Measurements from ENCODE around the gene KDELR3.

The KDELR3 gene

DNA sequence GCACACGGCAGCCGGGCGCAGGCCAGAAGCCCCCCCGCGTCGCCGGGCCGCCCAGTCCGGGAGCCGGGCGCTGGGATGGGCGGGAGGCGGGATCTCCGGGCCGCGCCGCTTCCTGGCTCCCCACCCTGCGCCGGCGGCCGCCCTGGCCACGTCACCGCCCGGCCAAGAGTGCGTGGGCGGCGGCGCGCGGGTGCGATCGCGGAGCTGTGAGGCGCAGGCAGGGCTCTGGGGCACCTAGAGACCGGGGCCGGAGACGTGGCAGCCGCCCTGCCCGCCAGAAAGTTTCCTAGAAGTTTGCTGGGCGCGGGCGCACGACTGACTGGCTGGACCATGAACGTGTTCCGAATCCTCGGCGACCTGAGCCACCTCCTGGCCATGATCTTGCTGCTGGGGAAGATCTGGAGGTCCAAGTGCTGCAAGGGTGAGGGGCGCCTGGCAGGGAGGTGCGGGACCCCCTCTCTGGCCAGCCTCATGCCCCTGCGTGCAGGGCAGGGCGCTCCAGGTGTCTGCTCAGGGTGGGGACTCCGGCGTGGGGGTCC lies at the start of gene KDELR3:
KDELR3 (plus strand) TSS at position 193 of the 539 bp plus-strand sequence; CDS start at position 331, 138 bp downstream.
- DNase-seq, result peak; percentile 58

DNA sequence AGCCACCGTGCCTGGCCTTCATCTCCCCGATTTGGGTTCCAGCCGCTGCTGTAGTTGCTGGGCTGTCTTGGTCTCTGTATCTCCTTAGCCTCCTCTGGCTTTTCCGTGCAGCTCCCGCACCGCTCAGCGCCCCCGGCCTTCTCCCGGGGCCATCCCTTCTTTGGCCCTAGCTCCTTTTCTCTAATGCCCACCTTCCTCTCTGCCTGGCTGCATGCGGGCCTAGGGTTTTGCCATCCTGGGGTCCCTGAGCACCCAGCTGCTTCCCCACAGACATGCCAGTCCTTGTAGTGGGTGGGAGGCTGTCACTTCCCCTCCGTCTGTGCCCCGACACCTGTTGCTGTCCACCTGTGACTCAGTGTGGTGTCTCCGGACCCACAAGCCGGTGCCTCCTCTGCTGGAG lies 49.3 kb upstream of the KDELR3 start:
- no peak for DNase-seq

DNA sequence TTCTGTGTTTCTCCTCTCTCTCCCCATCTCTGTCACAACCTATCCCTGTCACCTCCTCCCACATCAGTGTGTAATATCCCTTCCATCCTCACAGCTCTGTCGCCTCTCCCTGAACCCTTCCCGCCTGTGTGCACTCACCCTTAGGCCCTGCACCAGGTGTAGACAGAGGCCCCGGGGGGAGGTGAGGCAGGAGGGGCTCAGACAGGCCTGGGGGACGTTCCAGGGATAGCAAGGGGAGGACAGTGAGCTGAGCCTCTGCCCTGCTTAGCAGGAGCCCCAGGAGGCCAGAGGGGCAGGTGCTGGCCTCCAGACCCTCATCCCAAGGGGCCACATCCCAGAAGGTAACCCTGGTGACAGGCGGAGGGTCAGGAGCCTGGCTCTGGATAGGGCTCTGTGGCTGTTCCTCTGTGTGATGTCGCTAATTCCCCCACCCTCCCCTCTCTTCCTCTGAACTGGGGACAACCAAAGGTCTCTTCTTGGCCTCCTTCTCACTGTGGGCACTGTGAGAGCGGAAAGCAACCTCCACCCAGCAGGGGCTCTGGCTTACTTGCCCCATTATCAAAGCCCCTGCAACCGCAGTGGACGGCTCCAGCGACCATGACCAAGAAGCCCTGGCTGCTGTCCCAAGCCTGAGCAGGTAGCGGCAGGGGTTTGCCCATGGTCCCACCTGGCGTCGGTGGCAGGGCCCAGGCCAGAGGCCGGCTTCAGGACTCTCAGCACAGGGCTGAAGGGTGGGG lies 48.6 kb upstream of the KDELR3 start:
- DNase-seq, result no peak

DNA sequence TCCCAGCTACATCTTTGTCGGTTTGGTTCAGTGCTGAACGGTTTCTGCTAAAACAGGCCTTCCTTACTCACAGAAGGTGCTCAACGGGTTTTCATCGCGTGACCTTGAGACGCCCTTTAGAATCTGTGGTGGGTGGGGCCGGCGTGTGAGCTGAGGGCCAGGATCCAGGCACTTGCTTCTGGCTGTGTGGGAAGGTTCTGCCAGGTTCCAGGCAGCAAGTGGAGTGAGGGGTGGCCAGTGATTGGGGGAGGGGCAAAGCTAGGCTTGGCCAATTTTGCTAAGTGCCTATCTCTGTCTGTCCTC lies 48.1 kb upstream of the KDELR3 start:
- no peak for DNase-seq

DNA sequence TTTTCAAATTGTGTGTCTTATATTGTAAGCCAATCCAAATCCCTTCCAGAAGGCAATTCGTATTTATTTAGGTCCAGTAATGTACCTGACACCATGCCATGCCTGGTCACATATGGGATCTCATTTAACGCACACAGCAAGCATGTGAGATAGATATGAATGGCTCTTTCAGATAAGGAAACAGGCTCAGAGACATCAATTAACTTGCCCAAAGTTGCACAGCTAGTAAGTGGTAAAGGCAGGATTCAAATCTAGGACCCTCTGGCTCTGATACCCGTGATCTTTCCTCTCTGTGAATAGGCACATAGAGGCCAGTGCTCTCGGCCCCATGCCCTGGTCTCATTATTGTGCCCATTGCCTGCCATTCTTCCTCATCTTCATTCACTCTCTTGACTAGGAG lies 47.2 kb upstream of the KDELR3 start:
- DNase-seq, result no peak

DNA sequence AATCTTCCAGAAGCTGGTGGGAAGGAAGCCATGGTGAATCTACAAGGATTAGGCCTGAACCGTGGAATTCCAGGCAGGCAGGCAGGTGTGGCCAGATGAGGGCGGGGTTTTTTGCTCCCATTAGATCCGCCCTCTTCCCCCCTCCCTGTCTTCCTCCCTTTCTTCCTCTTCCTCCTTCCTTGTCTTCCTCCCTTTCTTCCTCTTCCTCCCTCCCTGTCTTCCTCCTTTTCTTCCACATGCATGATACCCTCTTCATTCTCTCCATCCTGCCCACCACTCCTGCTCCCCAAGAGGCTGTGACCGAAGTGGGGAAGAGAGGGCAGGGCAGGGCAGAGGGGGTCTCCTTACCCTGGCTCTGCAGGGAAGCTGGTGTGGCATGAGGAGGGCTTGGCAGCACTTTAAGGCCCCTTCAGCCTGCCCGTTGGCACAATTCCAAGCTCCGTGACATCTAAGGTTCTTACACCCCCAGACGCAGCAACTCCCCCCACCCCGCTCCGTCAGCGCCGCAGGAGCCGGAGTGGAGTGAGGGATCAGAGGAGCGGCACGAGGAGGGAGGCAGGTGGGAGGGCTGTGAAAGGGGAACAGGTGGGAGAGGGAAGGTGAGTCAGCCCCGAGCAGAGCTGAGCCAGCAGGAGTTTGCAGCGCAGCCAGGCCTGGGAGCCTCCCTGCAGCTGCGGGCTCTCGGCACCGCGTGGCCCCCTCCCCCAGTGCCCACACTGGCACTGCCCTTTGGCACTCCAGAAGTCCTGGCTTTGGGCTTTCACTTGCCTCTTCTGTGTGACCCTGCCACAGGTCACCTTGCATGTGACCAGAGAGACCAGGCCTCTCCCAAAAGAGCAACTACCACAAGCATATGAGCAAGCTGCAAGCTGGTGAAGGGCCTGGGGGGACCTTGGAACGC lies 45.0 kb upstream of the KDELR3 start:
- no peak for DNase-seq

DNA sequence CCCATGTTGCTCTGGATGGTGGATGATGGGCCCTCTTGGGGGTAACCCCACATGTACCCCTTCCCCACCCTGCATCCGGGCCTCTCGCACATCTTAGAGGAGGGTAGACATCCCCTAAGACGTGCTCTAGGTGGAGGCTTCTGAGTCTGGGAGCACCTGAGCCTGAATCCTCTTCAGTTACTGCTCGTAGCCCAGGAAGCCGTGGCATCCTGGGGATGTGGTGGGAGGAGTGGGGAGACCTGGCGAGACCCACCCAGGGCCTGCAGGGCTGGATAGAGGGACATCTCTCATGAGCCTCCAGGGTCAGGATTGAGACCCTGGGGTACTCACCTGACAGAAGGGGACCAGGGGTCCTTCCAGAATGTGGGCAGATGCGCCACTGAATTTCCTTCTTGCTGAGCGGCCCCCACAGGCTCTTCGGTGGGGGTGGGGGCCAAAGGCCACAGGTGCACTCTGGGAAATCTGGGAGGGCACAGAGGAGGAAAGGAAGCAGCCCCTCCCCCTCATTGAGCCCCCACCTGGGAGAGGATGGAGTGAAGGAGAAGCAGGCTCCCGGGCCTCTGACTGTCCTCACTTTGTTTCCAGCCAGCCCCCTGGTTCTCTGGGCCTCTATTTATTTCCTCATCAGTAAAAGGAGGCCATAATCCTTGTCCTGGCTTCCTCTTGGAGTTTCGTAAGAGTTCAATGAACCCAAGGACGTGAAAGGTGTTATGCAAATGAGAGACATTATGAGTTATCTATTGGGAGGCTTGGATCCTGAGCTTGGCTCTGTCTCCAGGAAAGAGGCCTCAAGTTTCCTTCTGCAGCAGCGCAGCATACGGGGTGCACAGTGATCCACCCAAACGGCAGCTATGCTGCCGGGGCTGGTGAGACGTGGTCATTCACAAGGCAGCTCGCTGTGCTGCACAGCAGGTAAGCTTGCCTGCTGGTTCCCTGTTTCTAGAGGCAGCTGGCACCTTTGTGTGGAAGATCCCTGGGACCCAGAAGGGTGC lies 44.1 kb upstream of the KDELR3 start:
- no peak for DNase-seq

DNA sequence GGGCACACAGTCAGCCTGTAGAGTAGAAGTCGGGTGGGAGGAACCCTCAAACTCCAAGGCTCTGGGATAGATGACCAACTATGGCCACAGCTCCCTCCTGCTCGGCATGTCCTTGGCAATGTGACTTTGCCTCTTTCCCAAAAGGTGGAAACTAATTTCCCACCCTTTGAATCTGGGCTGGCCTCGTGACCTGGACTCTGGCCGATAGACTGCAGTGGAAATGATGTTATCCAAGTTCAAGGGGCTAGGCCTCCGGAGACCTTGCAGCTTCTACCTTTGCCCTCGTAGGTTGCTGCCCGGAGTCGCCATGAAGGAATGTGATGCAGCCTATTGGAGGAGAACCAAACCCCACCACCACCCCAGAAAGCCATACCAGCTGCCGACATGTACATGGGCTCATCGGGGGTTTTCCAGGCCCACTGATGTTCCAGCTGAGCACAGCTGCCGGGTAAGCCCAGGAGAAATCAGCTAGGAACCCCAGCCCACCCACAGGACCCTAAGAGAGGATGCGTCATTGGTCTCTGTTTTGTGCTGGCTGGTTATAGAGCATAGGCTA lies 43.3 kb upstream of the KDELR3 start:
- no peak for DNase-seq

DNA sequence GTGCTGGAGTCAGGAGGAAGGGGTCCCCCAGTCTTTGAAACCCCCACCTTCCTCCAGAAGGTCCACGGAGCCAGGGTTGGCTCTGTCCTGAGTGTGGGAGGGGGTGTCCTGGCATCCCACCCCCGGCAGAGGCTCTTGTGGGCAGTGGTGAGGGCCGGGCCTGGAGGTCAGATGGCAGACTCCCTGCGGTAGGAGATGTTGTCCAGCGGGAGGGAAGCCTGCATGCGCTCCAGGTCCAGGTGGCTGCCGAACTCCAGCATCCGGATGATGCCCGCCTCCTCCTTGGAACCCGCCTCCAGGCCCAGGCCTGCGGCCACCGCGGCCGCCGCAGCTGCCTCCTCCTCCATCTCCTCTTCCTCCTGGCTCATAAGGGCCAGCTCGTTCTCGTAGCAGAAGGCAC lies 41.3 kb upstream of the KDELR3 start:
- no peak for DNase-seq

DNA sequence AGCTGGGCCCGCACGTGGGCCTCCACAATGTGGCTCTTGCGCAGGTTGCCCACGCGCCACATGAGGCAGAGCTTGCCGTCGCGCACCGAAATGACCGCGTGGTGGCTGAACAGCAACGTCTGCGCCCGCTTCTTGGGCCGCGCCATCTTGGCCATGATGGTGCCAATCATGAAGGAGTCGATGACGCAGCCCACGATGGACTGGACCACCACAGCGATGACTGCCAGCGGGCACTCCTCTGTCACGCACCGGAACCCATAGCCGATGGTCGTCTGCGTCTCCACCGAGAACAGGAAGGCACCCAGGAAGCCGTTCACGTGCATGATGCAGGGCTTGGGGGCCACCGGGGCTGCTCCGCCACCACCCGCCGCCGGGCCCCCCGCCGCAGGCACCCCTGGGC lies 40.4 kb upstream of the KDELR3 start:
- no peak for DNase-seq

DNA sequence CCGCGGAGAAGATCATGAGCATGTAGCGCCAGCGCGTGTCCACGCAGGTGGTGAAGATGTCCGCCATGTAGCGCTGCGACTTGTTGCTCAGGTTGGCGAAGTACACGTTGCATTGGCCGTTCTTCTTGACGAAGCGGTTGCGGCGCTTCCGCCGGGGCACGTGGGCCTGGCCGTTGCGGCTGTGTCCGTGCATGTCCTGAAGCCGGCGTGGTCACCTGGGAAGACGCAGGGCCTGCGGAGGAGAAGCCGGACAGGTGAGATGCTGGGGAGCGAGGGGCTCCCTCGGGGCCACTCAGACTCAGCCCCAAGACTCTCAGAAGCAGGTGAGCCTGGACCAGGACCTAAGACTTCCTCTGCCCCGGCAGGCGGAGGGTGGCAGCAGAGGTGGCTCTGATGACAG lies 40.0 kb upstream of the KDELR3 start:
- no peak for DNase-seq

DNA sequence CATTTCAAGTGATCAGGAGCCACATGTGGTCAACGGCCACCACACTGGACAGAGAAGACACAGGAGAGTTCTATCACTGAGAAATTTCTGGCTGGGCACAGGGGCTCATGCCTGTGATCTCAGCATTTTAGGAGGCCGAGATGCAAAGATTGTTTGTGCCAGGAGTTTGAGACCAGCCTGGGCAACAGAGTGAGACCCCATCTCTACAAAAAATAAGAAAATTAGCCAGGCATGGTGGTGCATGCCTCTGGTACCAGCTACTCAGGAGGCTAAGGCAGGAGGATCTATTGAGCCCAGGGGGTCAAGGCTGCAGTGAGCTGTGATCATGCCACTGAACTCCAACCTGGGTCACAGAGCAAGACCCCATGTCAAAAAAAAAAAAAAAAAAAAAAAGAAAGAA lies 39.2 kb upstream of the KDELR3 start:
- DNase-seq, result no peak

DNA sequence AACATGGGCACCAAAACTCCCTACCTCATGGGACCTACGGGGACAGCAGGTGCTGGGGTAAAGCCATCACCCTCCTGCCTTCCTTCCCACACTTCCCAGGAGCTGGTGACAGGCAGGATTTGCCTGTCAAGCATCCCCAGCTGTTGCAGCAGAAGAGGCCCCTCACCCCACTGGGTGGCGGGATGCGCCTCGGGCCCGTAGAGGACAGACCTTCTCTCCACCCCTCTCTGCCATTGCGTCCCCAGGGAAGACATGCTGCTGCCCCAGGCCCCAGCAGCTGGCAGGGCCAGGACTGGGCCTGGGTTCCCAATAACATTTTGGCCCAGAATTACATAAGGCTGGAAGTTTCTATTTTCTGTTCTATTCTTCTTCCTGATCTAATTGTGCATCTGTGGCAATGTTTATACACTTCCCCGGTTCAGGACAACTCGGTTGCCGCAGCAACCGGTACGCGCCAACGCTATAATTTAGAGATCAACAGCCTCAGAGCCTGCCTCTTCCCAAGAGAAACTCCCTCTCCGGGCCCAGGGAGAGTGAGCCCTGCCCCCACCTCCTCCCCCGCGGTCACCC lies 38.3 kb upstream of the KDELR3 start:
- no peak for DNase-seq

DNA sequence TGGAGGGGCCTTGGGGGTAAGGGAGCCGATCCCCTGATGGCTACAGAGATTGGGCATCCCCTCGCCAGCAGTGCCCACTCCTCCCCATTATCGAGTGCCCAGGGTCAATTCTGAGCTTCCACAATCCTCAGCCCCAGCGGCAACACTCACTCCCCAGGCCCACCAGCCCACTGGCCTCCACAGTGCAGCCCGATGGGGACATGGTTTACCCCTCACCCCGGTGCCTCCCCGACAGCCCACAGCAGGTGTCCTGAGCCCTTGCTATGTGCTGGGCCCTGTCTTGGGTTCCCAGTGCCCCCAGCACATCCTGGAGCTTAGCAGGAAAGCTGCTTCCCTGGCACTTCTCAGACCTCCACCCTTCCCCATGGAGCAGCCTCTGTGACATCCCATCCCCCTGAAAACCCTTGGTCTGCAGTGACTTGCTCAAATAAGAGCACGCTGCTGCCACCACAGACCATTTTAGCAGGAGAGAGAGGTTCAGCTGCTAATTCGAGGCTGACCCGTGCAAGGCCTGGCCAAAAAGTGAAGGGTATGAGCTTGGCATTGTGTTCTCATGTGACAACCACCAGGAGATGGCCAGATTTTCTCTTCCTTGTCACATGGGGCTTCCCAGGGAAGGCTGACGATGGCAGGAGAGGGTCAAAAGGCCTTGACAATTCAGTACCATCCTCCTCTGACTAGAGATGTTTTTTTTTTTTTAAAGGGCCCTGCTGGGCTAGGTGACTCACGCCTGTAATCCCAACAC lies 36.5 kb upstream of the KDELR3 start:
- DNase-seq, result no peak

DNA sequence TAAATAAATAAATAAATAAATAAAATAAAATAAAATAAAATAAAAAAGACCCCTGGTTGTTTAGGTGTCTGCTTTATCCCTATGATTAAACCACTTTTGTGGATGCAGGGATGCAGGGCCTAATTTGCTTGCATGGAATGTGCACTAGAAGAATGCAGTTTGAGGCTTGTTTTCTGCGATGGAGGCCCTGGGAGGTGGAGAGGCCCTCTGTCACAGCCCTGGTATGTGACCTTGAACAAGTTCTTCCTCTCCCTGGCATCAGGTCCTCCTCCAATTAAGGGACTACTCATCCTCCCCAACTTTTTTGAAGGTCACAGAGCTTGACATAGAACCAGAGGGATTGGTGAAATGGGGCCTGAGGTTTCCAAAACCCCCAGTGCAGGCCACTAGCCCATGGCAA lies 35.6 kb upstream of the KDELR3 start:
- DNase-seq, result no peak

DNA sequence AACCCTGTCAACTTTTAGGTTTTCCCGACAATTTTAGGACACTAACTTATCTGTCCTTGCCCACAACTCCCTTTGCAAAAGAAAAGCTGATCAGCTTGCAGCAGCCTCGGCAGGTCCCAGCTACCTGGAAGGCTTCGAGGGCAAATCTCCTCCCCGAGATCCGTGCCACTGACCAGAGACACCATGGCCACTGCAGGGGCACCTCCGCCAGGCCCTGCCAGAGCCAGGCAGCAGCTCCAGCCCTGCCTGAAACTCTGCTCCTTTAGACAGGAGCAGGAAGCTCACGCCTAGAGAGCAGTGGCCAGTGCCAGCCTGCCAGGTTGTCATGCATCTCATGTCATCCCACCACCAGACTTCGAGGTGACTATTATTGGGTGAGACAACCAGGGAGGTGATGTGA lies 34.0 kb upstream of the KDELR3 start:
- no peak for DNase-seq

DNA sequence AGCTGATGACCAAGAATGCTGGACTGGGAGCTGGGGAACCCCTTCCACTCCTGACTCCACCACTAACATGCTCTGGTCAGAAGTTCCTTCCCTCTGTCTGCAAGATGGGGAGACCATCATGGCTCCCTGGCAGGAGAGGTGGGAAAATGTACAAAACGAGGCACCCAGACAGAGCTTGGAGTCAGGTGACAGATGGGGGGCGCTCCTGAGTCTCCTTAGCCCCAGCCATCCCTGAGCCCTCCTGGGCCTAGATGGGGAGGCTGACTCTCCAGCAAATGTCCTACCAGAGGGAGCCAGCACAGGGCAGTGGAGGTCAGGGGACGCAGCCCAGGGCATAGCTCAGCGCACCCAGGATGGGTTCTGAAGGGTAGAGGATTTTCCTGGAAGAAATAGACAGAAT lies 32.9 kb upstream of the KDELR3 start:
- no peak for DNase-seq

DNA sequence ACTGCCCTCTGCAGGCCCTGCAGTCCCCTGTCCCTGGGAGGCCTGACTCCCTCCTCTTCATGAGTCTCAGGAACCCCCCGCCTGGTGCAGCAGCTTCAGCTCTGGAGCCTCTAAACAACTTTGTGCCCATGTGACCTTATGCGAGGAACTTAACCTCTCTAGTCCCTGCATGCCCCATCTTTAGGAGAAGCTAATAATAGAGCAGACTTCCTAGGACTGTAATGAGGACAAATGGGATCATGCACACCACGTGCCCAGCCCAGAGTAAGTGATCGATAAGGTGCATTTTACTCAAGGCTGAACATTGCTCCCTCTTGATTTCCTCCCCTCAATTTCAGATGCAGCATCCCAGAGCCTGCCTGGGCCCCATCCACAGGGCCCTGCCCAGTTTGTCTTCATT lies 31.9 kb upstream of the KDELR3 start:
- DNase-seq, result no peak

DNA sequence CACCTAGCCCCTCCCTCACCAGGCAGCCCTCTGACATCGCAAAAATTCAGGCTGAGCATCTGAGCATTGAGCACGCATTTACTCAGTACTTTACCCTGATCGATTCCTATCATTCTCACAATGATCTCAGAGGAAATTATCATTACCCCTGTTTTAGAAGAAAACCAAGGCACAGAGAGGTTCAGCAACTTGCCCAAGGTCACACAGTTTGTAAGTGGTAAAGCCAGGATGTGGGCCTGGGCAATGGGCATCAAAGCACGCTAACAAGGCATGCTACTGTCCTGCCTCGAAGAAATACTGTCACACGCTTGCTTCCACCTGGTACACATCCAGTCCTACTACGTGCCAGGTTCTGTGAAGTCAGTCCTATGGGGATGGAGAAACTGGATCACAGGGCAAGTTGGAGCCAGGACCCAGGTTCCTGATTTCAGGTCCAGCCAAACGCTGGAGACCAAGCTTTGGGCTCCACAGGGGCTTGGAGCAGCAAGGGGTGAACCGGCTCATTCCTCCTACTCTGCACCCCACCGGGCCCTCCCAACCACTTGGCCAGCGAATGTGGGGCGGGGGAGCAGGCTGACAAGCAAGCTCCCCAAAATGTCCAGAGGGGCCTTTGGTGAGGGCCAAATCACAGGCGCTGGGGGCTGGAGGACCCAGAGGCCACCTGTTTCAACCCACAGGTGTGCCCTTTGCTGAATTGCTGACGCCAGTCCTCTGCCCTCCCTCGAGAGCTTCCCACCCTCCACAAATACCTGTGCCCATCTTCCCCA lies 31.1 kb upstream of the KDELR3 start:
- DNase-seq, result no peak

DNA sequence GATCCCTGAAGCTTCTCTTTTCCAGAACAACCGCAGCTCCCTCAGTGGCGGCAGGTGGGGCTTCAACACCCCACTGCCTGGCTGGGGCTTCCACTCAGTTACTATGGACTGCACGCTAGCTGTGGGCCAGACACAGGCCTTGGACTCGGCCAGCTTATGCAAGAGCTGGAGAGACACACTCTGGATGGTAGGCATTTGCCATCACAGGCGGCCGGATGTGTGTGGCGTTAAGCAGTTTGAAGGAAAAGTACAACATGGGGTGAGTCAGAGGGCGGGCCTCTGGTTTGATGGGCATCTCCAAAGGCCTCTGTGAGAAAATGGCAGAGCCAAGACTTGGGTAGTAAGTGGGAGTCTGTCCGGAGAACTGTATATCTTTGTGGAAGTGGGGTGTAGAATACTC lies 30.5 kb upstream of the KDELR3 start:
- DNase-seq, result no peak
